ENCODE results near the gene ORC4.
"Not testable (repeated sequence)": the region's sequence is repeated elsewhere in the genome, so short reads cannot be mapped to it uniquely, and the experiment has no call there.

ORC4 gene

GRCh38 chr2:147998203-147998602, 22.3 kb downstream of the ORC4 start:
- Histone ChIP-seq H3K9ac (no peak overlapping the region), H3K4me3 (no peak overlapping the region), H3K36me3 (peaks cover 25% of the 10 kb centered on the region), H3K27me3 (no peaks in the 10 kb centered on the region), H4K20me1 (peaks cover 43% of the 10 kb centered on the region), H3K27ac (no peak overlapping the region), H3K9me3 (peaks cover 52% of the 10 kb centered on the region), H3K4me2 (no peak overlapping the region), H3K4me1 (no peaks in the 10 kb centered on the region)
- TF ChIP-seq Cebpa-rat (IDR thresholded peaks at IDR 0.05): no peak

- H4K20me1 ChIP-seq: peaks cover 57% of the 10 kb centered on the region
- TF ChIP-seq Cebpa-rat (IDR thresholded peaks at IDR 0.05): no peak
- H3K9ac ChIP-seq: no peak overlapping the region
- H3K9me3 ChIP-seq: peaks cover 38% of the 10 kb centered on the region
- no peaks in the 10 kb centered on the region for H3K4me1 ChIP-seq
- peaks cover 25% of the 10 kb centered on the region for H3K36me3 ChIP-seq
- H3K27ac ChIP-seq: no peak overlapping the region
- no peak overlapping the region for H3K4me2 ChIP-seq
- H3K27me3 ChIP-seq: no peaks in the 10 kb centered on the region
- H3K4me3 ChIP-seq: no peak overlapping the region
Measured at GRCh38 chr2:147996828-147997227, 23.7 kb downstream of the ORC4 start.

GRCh38 chr2:147994965-147995364, 25.6 kb downstream of the ORC4 start:
- H3K4me1 ChIP-seq, H3K27me3 ChIP-seq, H3K9ac ChIP-seq, H3K4me3 ChIP-seq, H3K4me2 ChIP-seq, H3K27ac ChIP-seq: not testable (repeated sequence)
- Histone ChIP-seq H3K9me3 (peaks cover 32% of the 10 kb centered on the region), H3K36me3 (peaks cover 25% of the 10 kb centered on the region), H4K20me1 (peaks cover 58% of the 10 kb centered on the region)

GRCh38 chr2:147989809-147990403, 30.6 kb downstream of the ORC4 start:
- Histone ChIP-seq H3K9ac (no peak overlapping the region), H3K4me1 (no peaks in the 10 kb centered on the region), H3K36me3 (peaks cover 4% of the 10 kb centered on the region), H4K20me1 (peaks cover 81% of the 10 kb centered on the region), H3K27me3 (no peaks in the 10 kb centered on the region), H3K4me2 (no peak overlapping the region), H3K9me3 (peaks cover 6% of the 10 kb centered on the region), H3K4me3 (no peak overlapping the region), H3K27ac (no peak overlapping the region)
- TF ChIP-seq Cebpa-rat (IDR thresholded peaks at IDR 0.05): no peak

GRCh38 chr2:147989102-147989501, 31.4 kb downstream of the ORC4 start:
- Histone ChIP-seq H3K4me3 (no peak overlapping the region), H3K27me3 (no peaks in the 10 kb centered on the region), H3K27ac (no peak overlapping the region), H3K9ac (no peak overlapping the region), H3K36me3 (no peaks in the 10 kb centered on the region), H3K4me1 (no peaks in the 10 kb centered on the region), H3K4me2 (no peak overlapping the region), H4K20me1 (peaks cover 88% of the 10 kb centered on the region), H3K9me3 (no peaks in the 10 kb centered on the region)
- TF ChIP-seq Cebpa-rat (IDR thresholded peaks at IDR 0.05): no peak

GRCh38 chr2:147980940-147981528, 39.5 kb downstream of the ORC4 start:
- no peak overlapping the region for H3K9ac ChIP-seq
- no peak overlapping the region for H3K4me3 ChIP-seq
- peaks cover 79% of the 10 kb centered on the region for H4K20me1 ChIP-seq
- peaks cover 12% of the 10 kb centered on the region; the same call in 1 of the 2 replicates for H3K9me3 ChIP-seq
- TF ChIP-seq Cebpa-rat (IDR thresholded peaks at IDR 0.05): no peak
- no peak overlapping the region for H3K27ac ChIP-seq
- no peak overlapping the region for H3K4me2 ChIP-seq
- H3K4me1 ChIP-seq: no peaks in the 10 kb centered on the region
- H3K36me3 ChIP-seq: peaks cover 17% of the 10 kb centered on the region
- H3K27me3 ChIP-seq: no peaks in the 10 kb centered on the region

GRCh38 chr2:147977679-147978078, 42.9 kb downstream of the ORC4 start:
- no peak overlapping the region for H3K27ac ChIP-seq
- peaks cover 12% of the 10 kb centered on the region; the same call in 1 of the 2 replicates for H3K9me3 ChIP-seq
- peaks cover 73% of the 10 kb centered on the region for H4K20me1 ChIP-seq
- H3K4me3 ChIP-seq: no peak overlapping the region
- H3K4me1 ChIP-seq: no peaks in the 10 kb centered on the region
- no peaks in the 10 kb centered on the region for H3K27me3 ChIP-seq
- H3K4me2 ChIP-seq: no peak overlapping the region
- TF ChIP-seq Cebpa-rat (IDR thresholded peaks at IDR 0.05): no peak
- no peak overlapping the region for H3K9ac ChIP-seq
- H3K36me3 ChIP-seq: peaks cover 23% of the 10 kb centered on the region

- TF ChIP-seq Cebpa-rat (IDR thresholded peaks at IDR 0.05): no peak
- no peak overlapping the region for H3K27ac ChIP-seq
- H4K20me1 ChIP-seq: peaks cover 63% of the 10 kb centered on the region
- no peaks in the 10 kb centered on the region for H3K27me3 ChIP-seq
- H3K4me1 ChIP-seq: no peaks in the 10 kb centered on the region
- H3K4me3 ChIP-seq: no peak overlapping the region
- no peak overlapping the region for H3K9ac ChIP-seq
- no peak overlapping the region for H3K4me2 ChIP-seq
- H3K36me3 ChIP-seq: peaks cover 24% of the 10 kb centered on the region
- peaks cover 12% of the 10 kb centered on the region; the same call in 1 of the 2 replicates for H3K9me3 ChIP-seq
Measured at GRCh38 chr2:147976102-147976501, 44.4 kb downstream of the ORC4 start.

- H4K20me1 ChIP-seq: peaks cover under 1% of the 10 kb centered on the region; the same call in 1 of the 2 replicates
- peaks cover 14% of the 10 kb centered on the region for H3K4me1 ChIP-seq
- H3K27ac ChIP-seq: no peak overlapping the region
- no peak overlapping the region for H3K9ac ChIP-seq
- H3K4me2 ChIP-seq: peak overlapping the region; percentile 44
- TF ChIP-seq Cebpa-rat (IDR thresholded peaks at IDR 0.05): no peak
- no peaks in the 10 kb centered on the region for H3K27me3 ChIP-seq
- H3K4me3 ChIP-seq: no peak overlapping the region
- peaks cover 30% of the 10 kb centered on the region for H3K9me3 ChIP-seq
- peaks cover 32% of the 10 kb centered on the region for H3K36me3 ChIP-seq
Measured at GRCh38 chr2:147968571-147968970, 52.0 kb downstream of the ORC4 start.

- no peak for TF ChIP-seq Cebpa-rat (IDR thresholded peaks at IDR 0.05)
- no peaks in the 10 kb centered on the region for H3K9me3 ChIP-seq
- no peak overlapping the region for H3K4me2 ChIP-seq
- H3K4me1 ChIP-seq: no peaks in the 10 kb centered on the region
- H3K36me3 ChIP-seq: peaks cover 16% of the 10 kb centered on the region
- H3K9ac ChIP-seq: no peak overlapping the region
- no peaks in the 10 kb centered on the region for H3K27me3 ChIP-seq
- H3K4me3 ChIP-seq: no peak overlapping the region
- H4K20me1 ChIP-seq: no peaks in the 10 kb centered on the region
- no peak overlapping the region for H3K27ac ChIP-seq
Measured at GRCh38 chr2:147952118-147952517, 68.4 kb downstream of the ORC4 start.

Data from BLaER1 (cell line).